Brain microvascular endothelial cell (primary cell): Measurements from ENCODE around the gene SNN.

Experiments
- DNase-seq: peaks from one replicate; pipeline ENCODE4 v3.0.0-alpha.2; 2020
- H3K27ac ChIP-seq: fragments of 250-450 bp; sonication (Bioruptor Pico); 2 replicates; pipeline ENCODE4 v1.5.1; 2020; ENCODE audit warnings: mild to moderate bottlenecking, moderate library complexity
- H3K27me3 ChIP-seq: fragments of 250-450 bp; sonication (Bioruptor Pico); replicated peaks from 2 replicates; pipeline ENCODE4 v1.5.1; 2020; ENCODE audit warnings: mild to moderate bottlenecking
- H3K36me3 ChIP-seq: fragments of 250-450 bp; sonication (Bioruptor Pico); replicated peaks from 2 replicates; pipeline ENCODE4 v1.5.1; 2020; ENCODE audit warnings: mild to moderate bottlenecking
- H3K4me3 ChIP-seq: 2 replicates; pipeline ENCODE4 v1.5.1; 2011; ENCODE audit warnings: low read depth, mild to moderate bottlenecking, control low read depth, low read length, moderate library complexity
- CTCF ChIP-seq: IDR thresholded peaks from 2 replicates; pipeline ENCODE4 v1.5.1; 2011; ENCODE audit warnings: low read depth, mild to moderate bottlenecking, moderate library complexity, low read length, control low read depth, inconsistent platforms; ENCODE audit errors: missing control alignments
- in situ Hi-C: cut with HindIII; loops from 2 replicates; pipeline ENCODE4 v1.10.0; 2017; ENCODE audit warnings: low sequenced_read_pairs, low pct_ligation_motif_present

Gene SNN

GRCh38 chr16:11699234-11699894 is 31.1 kb downstream of the SNN start:
- peaks cover 51% of the 10 kb centered on the region for H3K36me3 ChIP-seq
- in situ Hi-C loops: no loop called here
- DNase-seq: no peak
- no peak overlapping the region for H3K27ac ChIP-seq
- TF ChIP-seq CTCF: no peak
- H3K4me3 ChIP-seq: no peak overlapping the region
- no peaks in the 10 kb centered on the region for H3K27me3 ChIP-seq

- no peak for TF ChIP-seq CTCF
- DNase-seq: no peak
- no peak overlapping the region for H3K4me3 ChIP-seq
- H3K27ac ChIP-seq: no peak overlapping the region
- peaks cover 40% of the 10 kb centered on the region for H3K36me3 ChIP-seq
- no peaks in the 10 kb centered on the region for H3K27me3 ChIP-seq
- in situ Hi-C loops: no loop called here
Observed at GRCh38 chr16:11700264-11701029, 32.2 kb downstream of the SNN start.

- TF ChIP-seq CTCF: no peak
- in situ Hi-C loops: no loop called here
- H3K4me3 ChIP-seq: no peak overlapping the region
- no peak for DNase-seq
- H3K27ac ChIP-seq: no peak overlapping the region
- no peaks in the 10 kb centered on the region for H3K27me3 ChIP-seq
- H3K36me3 ChIP-seq: peaks cover 7% of the 10 kb centered on the region
Observed at GRCh38 chr16:11705311-11706025, 37.2 kb downstream of the SNN start.

GRCh38 chr16:11706180-11706742 is 38.0 kb downstream of the SNN start:
- Histone ChIP-seq H3K27ac (no peak overlapping the region), H3K4me3 (no peak overlapping the region), H3K27me3 (no peaks in the 10 kb centered on the region), H3K36me3 (peaks cover 12% of the 10 kb centered on the region)
- in situ Hi-C loops: no loop called here
- no peak for TF ChIP-seq CTCF
- DNase-seq: no peak

- in situ Hi-C loops: no loop called here
- no peaks in the 10 kb centered on the region for H3K27me3 ChIP-seq
- no peak overlapping the region for H3K27ac ChIP-seq
- no peak overlapping the region for H3K4me3 ChIP-seq
- H3K36me3 ChIP-seq: peaks cover 14% of the 10 kb centered on the region
- no peak for TF ChIP-seq CTCF
- no peak for DNase-seq
Observed at GRCh38 chr16:11707679-11708197, 39.5 kb downstream of the SNN start.
